ENCODE data around the gene PLCB1. TPM values are rescaled to one million over a fixed set of nuclear protein-coding genes. Genes with fewer than 3 reads are reported as not detected.
"Not testable (repeated sequence)": the region's sequence is repeated elsewhere in the genome, so short reads cannot be mapped to it uniquely, and the experiment has no call there.

Gene PLCB1
- total and polyA plus RNA-seq, 7 donors, result 1.5 to 10.7 (median 4.2) TPM

DNA sequence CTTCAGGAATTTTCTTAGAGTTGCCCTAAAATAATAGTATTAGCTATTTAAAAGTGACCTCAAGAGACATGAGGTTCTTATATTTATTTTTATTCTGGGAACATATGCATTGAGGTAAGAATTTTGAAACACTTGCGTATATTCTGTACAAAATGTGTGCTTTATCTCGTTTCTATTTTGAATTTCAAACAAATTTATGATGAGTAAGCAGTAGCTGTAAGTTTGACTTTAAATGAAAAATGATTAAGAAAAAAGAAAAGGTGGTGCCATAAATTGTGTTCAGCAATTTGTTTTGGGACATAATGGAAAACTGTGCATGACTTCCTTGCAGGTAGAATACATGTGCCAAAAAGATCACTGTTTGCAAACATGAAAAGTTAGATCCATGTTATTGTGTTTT, 503.8 kb downstream of the PLCB1 start:
- Histone ChIP-seq H3K27me3 (ENCODE audit: insufficient read depth in 3 of 3, low read length in 2 of 3) (no peaks in the 10 kb centered on the region), H3K36me3 (ENCODE audit: insufficient read depth in 1 of 2, low read depth in 1 of 2) (no peaks in the 10 kb centered on the region), H3K4me1 (no peaks in the 10 kb centered on the region), H3K4me3 (no peak overlapping the region), H3K9me3 (no peaks in the 10 kb centered on the region), H3K27ac (no peak overlapping the region)
- 87 to 97% (median 91%) methylated on average over 2 of the region's 2 CpGs for WGBS, 3 donors
- intact Hi-C loops (cut with DNase I), result no loop called here
- DNase-seq, result no peak
- TF ChIP-seq, protein P1, sequence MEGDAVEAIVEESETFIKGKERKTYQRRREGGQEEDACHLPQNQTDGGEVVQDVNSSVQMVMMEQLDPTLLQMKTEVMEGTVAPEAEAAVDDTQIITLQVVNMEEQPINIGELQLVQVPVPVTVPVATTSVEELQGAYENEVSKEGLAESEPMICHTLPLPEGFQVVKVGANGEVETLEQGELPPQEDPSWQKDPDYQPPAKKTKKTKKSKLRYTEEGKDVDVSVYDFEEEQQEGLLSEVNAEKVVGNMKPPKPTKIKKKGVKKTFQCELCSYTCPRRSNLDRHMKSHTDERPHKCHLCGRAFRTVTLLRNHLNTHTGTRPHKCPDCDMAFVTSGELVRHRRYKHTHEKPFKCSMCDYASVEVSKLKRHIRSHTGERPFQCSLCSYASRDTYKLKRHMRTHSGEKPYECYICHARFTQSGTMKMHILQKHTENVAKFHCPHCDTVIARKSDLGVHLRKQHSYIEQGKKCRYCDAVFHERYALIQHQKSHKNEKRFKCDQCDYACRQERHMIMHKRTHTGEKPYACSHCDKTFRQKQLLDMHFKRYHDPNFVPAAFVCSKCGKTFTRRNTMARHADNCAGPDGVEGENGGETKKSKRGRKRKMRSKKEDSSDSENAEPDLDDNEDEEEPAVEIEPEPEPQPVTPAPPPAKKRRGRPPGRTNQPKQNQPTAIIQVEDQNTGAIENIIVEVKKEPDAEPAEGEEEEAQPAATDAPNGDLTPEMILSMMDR (IDR thresholded peaks at IDR 0.05), result no peak
- ATAC-seq, result no peak

DNA sequence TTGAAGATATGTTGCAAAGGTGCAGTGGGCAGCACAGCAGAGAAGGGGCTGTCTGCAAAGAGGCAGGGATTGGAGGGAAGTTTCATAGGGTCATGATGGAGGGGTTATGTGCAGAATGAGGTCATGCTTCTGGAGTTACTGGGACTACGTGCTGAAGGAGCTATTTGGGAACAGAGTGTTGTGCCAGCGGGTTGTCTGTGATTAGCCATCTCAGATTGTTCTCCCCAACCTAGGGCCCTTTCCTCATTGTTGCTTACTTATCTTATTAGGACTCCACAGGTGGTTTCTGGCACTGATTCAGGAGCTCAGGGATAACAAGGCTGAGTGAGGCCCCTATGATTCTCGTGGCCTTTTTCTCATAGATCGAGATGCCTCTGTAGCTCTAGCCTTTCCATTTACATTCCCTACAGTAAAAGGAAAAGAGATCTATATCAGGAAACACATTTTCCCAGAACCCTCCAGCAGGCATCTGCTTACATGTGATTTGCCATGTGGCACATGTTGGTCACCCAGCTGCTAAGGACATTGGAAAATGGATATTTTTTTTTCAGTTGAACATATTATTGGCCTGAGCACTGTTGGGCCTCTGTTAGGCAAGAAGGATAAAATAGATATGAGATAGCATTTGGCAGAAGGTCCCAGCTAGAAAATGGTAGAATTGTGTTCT, 507.2 kb downstream of the PLCB1 start:
- no peak overlapping the region for H3K4me3 ChIP-seq
- intact Hi-C loops (cut with DNase I), result no loop called here
- H3K9me3 ChIP-seq, result no peaks in the 10 kb centered on the region
- H3K36me3 ChIP-seq (ENCODE audit: insufficient read depth in 1 of 2, low read depth in 1 of 2), result no peaks in the 10 kb centered on the region
- no peaks in the 10 kb centered on the region for H3K27me3 ChIP-seq (ENCODE audit: insufficient read depth in 3 of 3, low read length in 2 of 3)
- DNase-seq (no peak), ATAC-seq (no peak)
- TF ChIP-seq, protein P1 (IDR thresholded peaks at IDR 0.05), result no peak
- WGBS, 3 donors, result 71 to 83% (median 82%) methylated on average over 4 of the region's 4 CpGs
- no peak overlapping the region for H3K27ac ChIP-seq
- H3K4me1 ChIP-seq, result no peaks in the 10 kb centered on the region

DNA sequence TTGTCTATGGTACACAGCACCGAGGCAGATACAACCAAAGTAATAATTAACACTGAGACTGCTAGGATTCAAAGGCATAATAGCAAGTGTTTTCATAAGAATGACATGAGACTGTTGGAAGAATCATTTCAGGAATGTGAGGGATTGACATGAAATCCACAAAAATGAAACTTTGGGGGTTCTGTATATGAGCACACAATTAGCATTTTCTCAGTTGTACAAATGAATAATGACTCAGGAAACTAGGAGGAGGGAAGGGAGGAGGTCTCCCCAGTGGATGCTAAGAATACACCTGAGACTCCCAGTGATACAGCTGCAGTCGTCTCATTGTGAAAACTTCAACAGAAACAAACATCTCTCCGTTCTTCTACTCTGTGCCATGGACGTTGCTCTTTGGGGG, 508.4 kb downstream of the PLCB1 start:
- intact Hi-C loops (cut with DNase I), result no loop called here
- ATAC-seq, result no peak
- H3K4me1 ChIP-seq, result no peaks in the 10 kb centered on the region
- no peak overlapping the region for H3K4me3 ChIP-seq
- DNase-seq, result no peak
- TF ChIP-seq, protein P1 (IDR thresholded peaks at IDR 0.05), result no peak
- H3K9me3 ChIP-seq, result no peaks in the 10 kb centered on the region
- H3K36me3 ChIP-seq (ENCODE audit: insufficient read depth in 1 of 2, low read depth in 1 of 2), result no peaks in the 10 kb centered on the region
- WGBS, 3 donors, result 71 to 78% (median 74%) methylated on average over 4 of the region's 4 CpGs
- H3K27me3 ChIP-seq (ENCODE audit: insufficient read depth in 3 of 3, low read length in 2 of 3), result no peaks in the 10 kb centered on the region
- H3K27ac ChIP-seq, result no peak overlapping the region

DNA sequence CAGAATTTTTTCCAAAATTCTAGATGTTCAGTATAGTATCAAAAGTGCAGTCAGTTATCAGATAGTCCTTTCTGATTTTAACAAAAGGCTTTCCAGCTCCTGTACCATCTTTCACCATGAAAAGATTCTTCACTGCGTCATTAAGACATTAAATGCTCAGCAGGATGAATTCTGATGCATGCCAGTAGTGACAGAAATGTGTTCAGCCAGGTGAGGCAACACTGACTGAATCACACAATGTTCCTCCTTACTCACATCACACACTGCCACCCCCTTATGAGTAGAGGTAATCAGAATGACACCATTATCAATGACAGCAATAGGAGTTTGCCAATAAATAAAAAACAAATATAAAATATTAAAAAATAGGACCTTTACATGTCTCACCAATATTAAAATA, 510.2 kb downstream of the PLCB1 start:
- H3K27ac ChIP-seq, result no peak overlapping the region
- H3K4me3 ChIP-seq, result no peak overlapping the region
- H3K4me1 ChIP-seq, result peaks cover 5% of the 10 kb centered on the region
- 93 to 94% (median 94%) methylated on average over 1 of the region's 1 CpG for WGBS, 3 donors
- no peak for DNase-seq
- ATAC-seq, result no peak
- intact Hi-C loops (cut with DNase I), result no loop called here
- H3K9me3 ChIP-seq, result no peaks in the 10 kb centered on the region
- H3K27me3 ChIP-seq (ENCODE audit: insufficient read depth in 3 of 3, low read length in 2 of 3), result no peaks in the 10 kb centered on the region
- TF ChIP-seq, protein P1 (IDR thresholded peaks at IDR 0.05), result no peak
- H3K36me3 ChIP-seq (ENCODE audit: insufficient read depth in 1 of 2, low read depth in 1 of 2), result no peaks in the 10 kb centered on the region

DNA sequence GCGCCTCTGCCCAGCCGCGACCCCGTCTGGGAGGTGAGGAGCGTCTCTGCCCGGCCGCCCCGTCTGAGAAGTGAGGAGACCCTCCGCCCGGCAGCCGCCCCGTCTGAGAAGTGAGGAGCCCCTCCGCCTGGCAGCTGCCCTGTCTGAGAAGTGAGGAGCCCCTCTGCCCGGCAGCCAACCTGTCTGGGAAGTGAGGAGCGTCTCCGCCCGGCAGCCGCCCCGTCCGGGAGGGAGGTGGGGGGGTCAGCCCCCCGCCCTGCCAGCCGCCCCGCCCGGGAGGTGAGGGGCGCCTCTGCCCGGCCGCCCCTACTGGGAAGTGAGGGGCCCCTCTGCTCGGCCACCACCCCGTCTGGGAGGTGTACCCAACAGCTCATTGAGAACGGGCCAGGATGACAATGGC, 512.4 kb downstream of the PLCB1 start:
- DNase-seq; H3K36me3 ChIP-seq (ENCODE audit: insufficient read depth in 1 of 2, low read depth in 1 of 2); ATAC-seq; H3K27ac ChIP-seq; H3K4me3 ChIP-seq; H3K9me3 ChIP-seq; H3K27me3 ChIP-seq (ENCODE audit: insufficient read depth in 3 of 3, low read length in 2 of 3); intact Hi-C loops (cut with DNase I); H3K4me1 ChIP-seq: not testable (repeated sequence)
- 80 to 100% (median 92%) methylated on average over 1 to 14 of the region's 30 CpGs for WGBS, 3 donors
